Upper lobe of left lung (tissue), 4 donors: ENCODE data around the gene GPR3.

Experiments used
- CTCF ChIP-seq, 6 experiments: fragments of 450-650 bp in 4 of 6; fragments of 200-600 bp in 2 of 6; sonication (generic) in 2 of 6; IDR thresholded peaks; one replicate each; pipeline ENCODE4 v1.5.1; 2016 to 2019; ENCODE audit warnings: antibody characterized with exemption in 6 of 6
- POLR2AphosphoS5 ChIP-seq, 2 donors: sonication (generic); formaldehyde crosslinking; IDR thresholded peaks; one replicate each; pipeline ENCODE4 v1.5.1; 2017; ENCODE audit warnings: antibody characterized with exemption in 2 of 2

GRCh38 chr1:27394925-27395324 is 2.5 kb downstream of the GPR3 start:
- no peak for TF ChIP-seq POLR2AphosphoS5 (IDR thresholded peaks at IDR 0.05)
- TF ChIP-seq CTCF (IDR thresholded peaks at IDR 0.05): no peak
